HG02870 (cell line): ENCODE measurements around the gene IMMP2L.

Experiments
- ATAC-seq: cut with Tn5 transposase; IDR thresholded peaks from one replicate; pipeline ENCODE4 v1.9.1; 2021; ENCODE audit warnings: mild to moderate bottlenecking, moderate library complexity; ENCODE audit not compliant: unreplicated experiment

The IMMP2L gene

DNA sequence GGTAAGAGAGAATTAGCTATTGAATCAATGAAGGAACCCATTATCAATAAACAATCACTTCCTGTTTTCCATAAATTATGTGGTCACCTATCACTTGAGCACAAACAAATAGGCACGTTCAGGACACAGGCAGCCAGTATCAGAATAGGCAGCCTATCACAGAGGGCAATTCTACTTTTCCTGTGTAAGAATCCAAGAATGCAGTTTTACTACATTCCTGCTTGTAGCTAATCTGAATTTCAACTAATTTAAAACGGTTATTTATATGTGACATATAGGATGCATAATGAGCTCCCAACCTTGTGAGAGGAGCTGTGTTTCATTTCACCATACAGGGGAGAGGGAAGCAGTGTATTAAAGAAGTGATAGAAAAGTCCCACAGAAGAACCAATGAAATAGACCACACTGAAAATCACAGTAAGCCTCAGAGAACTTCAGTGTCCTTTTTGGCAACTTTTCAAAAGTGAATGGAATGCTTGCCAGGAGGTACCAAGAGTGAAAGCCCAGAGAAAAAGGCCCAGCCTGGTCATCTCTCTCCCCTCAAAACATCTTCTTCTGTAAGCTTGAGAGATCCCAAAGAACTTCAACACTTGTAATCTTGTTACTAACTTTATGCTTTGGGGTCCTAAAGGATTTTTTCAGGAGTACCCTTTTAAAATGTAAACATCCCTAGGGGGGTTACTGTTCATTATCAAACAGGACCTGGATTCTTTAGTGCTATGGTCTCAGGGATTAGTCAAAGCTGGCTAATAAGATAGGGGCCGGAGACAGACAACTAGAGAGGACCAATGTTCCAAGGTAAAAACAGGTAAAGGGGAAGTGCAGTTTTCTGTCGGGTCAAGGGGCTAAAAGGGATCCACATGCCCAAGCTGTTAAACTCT lies 1.3 kb downstream of the IMMP2L start:
- ATAC-seq: no peak

DNA sequence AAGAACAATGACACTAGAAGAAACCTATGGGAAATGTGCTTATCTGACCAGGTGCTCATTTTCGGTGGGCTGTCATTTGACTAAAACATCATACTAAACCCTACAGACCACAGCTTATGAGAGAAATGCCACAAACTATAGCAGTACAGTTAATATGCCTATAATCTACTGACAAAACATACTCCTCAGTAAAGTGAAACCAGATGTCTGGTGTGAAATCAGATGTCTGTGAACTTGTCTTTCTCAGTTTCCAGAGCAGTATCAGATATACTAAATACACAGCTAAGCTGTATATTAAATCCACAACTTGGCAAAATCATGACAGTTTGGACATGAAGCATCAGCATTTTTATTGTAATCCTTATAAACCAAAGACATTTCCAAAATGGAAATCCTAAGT lies 3.3 kb downstream of the IMMP2L start:
- peak; percentile 74 for ATAC-seq

- ATAC-seq: no peak
Measured at GRCh38 chr7:111556977-111557376, 5.3 kb downstream of the IMMP2L start.

DNA sequence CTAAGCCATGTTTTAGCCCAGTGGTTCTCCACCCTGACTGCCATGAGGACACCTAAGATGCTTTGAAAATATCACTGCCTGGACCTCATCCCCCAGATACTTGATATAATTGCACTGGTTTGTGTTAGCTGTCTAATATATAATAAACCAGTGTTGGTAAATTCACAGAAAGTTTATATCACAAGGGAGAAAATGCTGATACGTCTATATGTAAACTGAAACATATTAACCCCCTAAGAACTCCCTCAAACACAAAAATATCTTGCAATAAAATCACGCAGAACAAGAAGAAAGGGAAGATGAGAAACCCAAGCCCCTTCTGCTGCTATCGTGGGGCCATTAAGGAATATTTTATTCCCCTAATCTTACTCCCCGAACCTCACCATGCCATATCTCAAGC lies 8.2 kb downstream of the IMMP2L start:
- ATAC-seq: no peak

DNA sequence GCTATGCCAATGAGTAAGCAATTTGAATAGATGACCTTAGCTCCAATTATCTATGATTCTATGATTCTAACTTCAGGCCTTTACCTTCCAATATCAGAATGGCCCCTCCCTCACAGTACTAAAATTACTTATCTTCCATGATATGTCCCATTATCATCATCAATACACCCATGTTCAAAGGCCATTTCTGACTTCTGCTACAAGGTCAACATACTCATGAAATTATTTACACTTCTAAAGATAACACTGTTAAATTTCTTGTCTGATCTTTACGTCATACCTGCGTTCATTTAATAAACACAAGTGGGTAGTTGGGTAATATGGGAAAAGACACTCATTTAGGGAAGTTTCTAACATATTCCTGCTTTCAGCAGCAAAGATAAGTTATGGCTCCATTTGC lies 21.2 kb downstream of the IMMP2L start:
- ATAC-seq: no peak

DNA sequence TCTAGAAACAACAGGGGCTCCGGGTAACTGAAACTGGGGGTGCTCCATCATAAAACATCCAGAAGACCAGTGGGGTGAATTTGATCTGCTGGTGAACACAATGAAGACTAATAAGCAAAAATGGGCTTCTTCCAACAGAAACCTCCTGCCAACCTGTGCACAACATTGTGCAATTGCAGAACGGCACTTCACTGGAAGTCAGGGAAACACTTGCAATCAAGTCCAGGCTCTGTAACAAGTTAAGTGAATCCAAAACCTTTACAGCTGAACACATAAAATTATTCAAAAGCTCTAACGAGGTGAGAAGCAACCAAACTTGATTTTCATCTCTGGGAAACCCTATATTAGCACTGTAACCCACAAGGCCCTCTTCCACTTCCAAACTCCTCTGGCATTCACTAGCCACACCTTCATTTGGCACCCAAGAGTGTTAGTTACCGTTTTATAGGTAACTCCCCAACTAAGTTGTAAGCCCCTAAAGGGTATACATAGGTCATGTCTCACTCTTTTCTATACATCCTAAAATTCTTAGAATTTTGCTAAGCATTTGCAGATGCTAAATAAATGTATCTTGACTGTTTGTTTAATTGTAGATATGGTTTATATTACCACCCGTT lies 22.0 kb downstream of the IMMP2L start:
- no peak for ATAC-seq

DNA sequence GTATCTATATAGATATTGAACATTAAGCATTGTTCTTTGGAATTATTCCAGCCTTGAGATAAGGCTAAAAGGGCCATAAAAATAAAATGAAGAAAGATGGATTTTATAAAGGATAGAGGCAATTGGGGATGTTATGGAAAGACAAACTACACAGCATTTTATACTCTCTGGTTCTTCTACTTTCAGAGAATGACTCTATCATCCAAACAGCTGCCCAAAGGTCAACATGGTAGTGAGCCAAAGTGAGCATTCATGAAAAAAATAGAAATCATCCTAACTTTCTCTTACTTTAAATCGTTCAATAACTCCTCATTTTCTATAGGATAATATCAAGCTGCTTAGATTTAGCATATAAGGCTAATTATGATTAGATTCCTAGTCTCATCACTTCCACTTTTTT lies 25.2 kb downstream of the IMMP2L start:
- no peak for ATAC-seq

DNA sequence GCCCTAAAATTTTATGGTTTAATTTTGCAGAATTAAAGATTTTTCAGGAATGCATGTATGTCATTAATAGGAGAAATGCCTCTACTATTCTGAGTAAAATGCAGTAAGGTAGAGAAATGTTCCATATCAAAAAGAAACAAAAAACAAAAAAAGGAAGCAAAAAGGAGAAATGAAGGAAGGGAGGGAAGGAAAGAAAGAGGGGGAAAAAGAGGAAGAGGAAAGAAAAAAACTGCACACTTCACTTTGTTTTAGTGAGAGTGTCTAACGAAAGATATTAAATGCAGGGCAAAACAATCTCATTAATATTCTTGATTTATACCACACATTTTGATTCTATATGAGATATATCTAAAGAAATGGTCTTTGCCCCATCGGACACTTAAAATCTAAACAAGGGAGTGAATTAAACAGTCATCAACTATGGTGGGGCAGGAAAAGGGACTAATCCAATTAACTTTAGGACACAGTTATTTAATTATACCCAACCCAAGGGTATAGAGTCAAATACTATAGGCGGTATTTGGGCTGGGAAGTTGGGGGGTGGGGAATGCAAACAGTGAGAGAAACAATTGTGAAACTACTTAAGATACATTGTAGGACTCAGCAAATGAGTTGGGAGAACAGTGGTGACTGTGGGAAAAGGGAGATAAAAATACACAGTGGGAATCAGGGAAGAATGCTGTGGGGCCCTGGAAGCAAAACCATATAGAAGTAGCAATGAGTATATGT lies 27.0 kb downstream of the IMMP2L start:
- ATAC-seq: no peak

GRCh38 chr7:111532625-111533024 lies 29.7 kb downstream of the IMMP2L start:
- no peak for ATAC-seq

DNA sequence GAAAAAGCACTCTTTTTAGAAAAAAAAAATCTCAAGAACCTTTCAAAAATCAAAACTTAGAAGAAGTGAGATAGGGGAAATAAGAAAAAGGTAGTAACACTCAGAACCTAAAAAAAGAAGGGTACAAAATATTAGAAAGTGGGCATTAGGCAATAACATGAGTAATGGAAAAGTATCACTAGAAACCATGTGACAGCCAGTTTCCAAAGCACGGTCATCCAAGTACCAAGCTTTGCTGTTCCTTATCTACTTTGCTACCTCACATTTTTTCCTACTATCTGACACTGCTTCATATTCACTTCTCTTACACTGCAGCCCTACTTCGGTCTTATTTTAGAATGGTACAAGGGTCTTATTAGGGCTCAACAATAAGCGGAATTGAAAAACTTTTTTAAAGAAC lies 30.3 kb downstream of the IMMP2L start:
- no peak for ATAC-seq

GRCh38 chr7:111530356-111530668 lies 32.0 kb downstream of the IMMP2L start:
- ATAC-seq: no peak

- no peak for ATAC-seq
Measured at GRCh38 chr7:111529507-111530355, 32.6 kb downstream of the IMMP2L start.

DNA sequence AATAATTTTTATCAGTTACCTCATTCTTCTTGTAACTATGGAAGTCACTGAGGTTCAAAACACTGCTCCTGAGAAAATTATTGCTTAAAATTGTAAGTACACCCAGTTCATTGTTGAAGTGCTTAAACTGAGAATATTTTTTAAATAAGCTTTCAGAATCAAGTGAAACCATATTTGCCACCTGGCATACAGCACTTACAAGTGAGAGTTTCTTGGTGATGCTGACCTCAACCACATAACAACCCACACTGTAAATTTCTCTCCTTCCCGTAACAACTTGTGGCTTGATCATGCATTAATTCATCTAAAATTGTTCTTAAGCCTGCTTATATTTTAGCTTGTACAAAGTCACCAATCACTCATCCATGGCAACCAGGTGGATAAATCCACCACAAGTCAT lies 34.0 kb downstream of the IMMP2L start:
- ATAC-seq: peak; percentile 37

GRCh38 chr7:111527545-111527944 lies 34.7 kb downstream of the IMMP2L start:
- peak; percentile 89 for ATAC-seq

DNA sequence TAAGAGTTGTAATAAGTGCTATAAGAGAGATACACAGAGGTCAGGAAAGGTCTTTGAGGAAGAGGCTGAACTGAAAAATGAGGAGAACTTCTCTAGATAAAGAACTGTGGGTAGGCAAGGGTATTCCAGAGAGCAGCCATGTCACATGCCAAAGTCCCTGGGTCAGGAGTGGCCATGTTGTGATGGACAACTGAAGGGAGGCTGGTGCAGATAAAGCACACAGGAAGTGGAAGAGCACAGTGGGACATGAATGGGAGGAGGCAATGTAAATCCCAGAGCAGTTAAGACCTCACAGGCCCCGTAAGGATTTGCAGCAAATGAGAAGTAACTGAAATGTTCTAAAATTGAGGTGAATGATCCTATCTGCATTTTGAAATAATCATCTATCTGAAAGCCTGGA lies 37.2 kb downstream of the IMMP2L start:
- ATAC-seq: no peak

- ATAC-seq: no peak
Measured at GRCh38 chr7:111521660-111522059, 40.6 kb downstream of the IMMP2L start.

DNA sequence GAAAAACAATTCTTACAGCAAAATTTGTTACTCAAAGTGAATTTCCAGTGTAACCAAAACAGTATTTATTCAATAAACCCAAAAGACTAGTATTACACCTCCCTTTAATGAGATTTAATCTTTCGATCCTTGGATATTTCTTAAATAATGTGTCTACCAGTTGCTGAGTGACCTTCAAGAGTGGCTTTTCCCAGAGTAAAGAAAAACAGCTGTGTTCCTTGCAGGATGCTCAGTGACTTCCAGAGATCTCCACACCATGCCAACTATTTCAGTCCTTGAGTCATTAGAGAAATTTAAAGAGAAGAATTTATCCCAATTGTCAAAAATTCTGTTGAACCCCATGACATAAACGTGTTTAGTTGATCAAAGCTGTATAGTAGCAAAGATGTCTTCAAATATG lies 44.0 kb downstream of the IMMP2L start:
- no peak for ATAC-seq

- ATAC-seq: no peak
Measured at GRCh38 chr7:111517549-111517951, 44.7 kb downstream of the IMMP2L start.

DNA sequence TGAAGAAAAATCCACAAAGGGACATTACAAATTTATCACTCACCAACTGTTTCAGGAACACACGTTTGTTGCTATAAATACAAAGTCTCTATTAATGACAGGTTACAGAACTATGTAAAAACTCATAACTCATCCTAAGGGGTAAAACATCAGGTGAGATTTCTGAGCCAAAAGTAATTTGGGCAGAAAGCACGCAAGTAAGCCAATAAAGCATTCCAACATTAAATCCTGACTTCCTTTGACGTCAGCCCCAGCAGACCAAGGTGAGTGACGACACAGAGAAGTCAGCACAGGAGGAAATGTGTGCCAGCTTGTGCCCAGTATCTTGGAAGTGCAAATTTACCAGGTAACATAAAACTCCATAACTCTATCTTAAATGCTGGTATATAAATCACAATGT lies 45.7 kb downstream of the IMMP2L start:
- no peak for ATAC-seq

- peak; percentile 43 for ATAC-seq
Measured at GRCh38 chr7:111513566-111513965, 48.7 kb downstream of the IMMP2L start.

DNA sequence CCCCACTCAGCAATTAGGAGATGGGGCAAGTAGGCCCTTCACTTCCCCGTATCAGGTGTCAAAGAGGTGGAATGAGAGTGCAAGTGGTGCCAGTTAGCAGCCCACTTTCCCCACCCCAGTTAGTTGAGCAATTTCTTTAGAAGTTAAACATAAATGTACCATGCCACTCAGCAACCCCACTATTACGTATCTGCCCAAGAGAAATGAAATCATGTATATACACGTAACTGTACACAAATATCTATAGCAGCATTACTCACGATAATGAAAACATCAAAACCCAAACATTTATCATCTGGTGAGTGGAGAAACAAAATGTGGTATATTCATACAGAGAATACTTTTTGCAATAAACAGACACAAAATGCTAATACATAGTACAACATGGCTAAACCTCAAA lies 50.4 kb downstream of the IMMP2L start:
- ATAC-seq: no peak
